WTC11 (cell line): Measurements from ENCODE around the gene PLPPR1. TPM values are rescaled to one million over a fixed set of nuclear protein-coding genes. Genes with fewer than 3 reads are reported as not detected.

Experiments used
- ATAC-seq: fragments of 200-7000 bp; cut with Tn5 transposase; 2 replicates; pipeline ENCODE4 v1.10.0; 2021; ENCODE audit warnings: mild to moderate bottlenecking, moderate library complexity
- CTCF ChIA-PET: fragments of 300-600 bp; sonication (Branson Sonifier 250); formaldehyde crosslinking; loops from one replicate; lab custom pipeline; 2021; ENCODE audit warnings: antibody characterized with exemption; lab: Charles Lee
- POLR2A ChIA-PET: fragments of 350-600 bp; sonication (Branson Sonifier 250); formaldehyde crosslinking; loops from one replicate; lab custom pipeline; 2021; ENCODE audit warnings: antibody characterized with exemption; lab: Charles Lee
- DNase-seq: peaks from one replicate; pipeline ENCODE4 v3.0.0; 2021; ENCODE audit warnings: low spot score
- H3K27ac Mint-ChIP-seq: 2 replicates; pipeline ENCODE4 v1.8.0; 2021; ENCODE audit warnings: mixed read lengths
- H3K27me3 Mint-ChIP-seq: 2 replicates; pipeline ENCODE4 v1.8.0; 2021; ENCODE audit warnings: low read depth, mild to moderate bottlenecking, moderate library complexity, mixed read lengths
- H3K36me3 Mint-ChIP-seq: 2 replicates; pipeline ENCODE4 v1.8.0; 2021; ENCODE audit warnings: mixed read lengths
- H3K4me1 Mint-ChIP-seq: 2 replicates; pipeline ENCODE4 v1.8.0; 2022; ENCODE audit warnings: mixed read lengths
- H3K4me3 Mint-ChIP-seq: 2 replicates; pipeline ENCODE4 v1.8.0; 2021; ENCODE audit warnings: mild to moderate bottlenecking, moderate library complexity, mixed read lengths
- H3K9me3 Mint-ChIP-seq: 2 replicates; pipeline ENCODE4 v1.8.0; 2021; ENCODE audit warnings: mixed read lengths
- CREB1 ChIP-seq: sonication (generic); formaldehyde crosslinking; IDR thresholded peaks from 2 replicates; pipeline ENCODE4 v1.8.0; 2023; ENCODE audit warnings: mild to moderate bottlenecking, missing genetic modification reagents
- ESRRA ChIP-seq: sonication (generic); formaldehyde crosslinking; IDR thresholded peaks from 2 replicates; pipeline ENCODE4 v1.8.1; 2022; ENCODE audit warnings: mild to moderate bottlenecking, missing genetic modification reagents, borderline replicate concordance
- ETV6 ChIP-seq: sonication (generic); formaldehyde crosslinking; IDR thresholded peaks from 2 replicates; pipeline ENCODE4 v1.8.1; 2022; ENCODE audit warnings: mild to moderate bottlenecking, missing genetic modification reagents
- FOXJ3 ChIP-seq: sonication (generic); formaldehyde crosslinking; IDR thresholded peaks from 2 replicates; pipeline ENCODE4 v1.9.0; 2021; ENCODE audit warnings: missing genetic modification reagents, mild to moderate bottlenecking, borderline replicate concordance
- HMGA2 ChIP-seq: fragments of 250-450 bp; sonication (Bioruptor Pico); IDR thresholded peaks from 2 replicates; pipeline ENCODE4 v1.4.0; 2021; ENCODE audit warnings: mild to moderate bottlenecking, moderate library complexity
- JUN ChIP-seq: sonication (generic); formaldehyde crosslinking; IDR thresholded peaks from 2 replicates; pipeline ENCODE4 v1.8.0; 2023; ENCODE audit warnings: mild to moderate bottlenecking, missing genetic modification reagents
- KAT7 ChIP-seq: sonication (generic); formaldehyde crosslinking; IDR thresholded peaks from 2 replicates; pipeline ENCODE4 v1.8.1; 2023; ENCODE audit warnings: missing genetic modification reagents, mild to moderate bottlenecking, borderline replicate concordance
- MXD4 ChIP-seq: fragments of 250-450 bp; sonication (Bioruptor Pico); IDR thresholded peaks from 2 replicates; pipeline ENCODE4 v1.8.0; 2021; ENCODE audit warnings: mild to moderate bottlenecking, moderate library complexity, borderline replicate concordance
- OVOL2 ChIP-seq: fragments of 250-450 bp; sonication (Bioruptor Pico); IDR thresholded peaks from 2 replicates; pipeline ENCODE4 v1.9.0; 2021; ENCODE audit warnings: mild to moderate bottlenecking, borderline replicate concordance
- PRRX2 ChIP-seq: fragments of 250-450 bp; sonication (Bioruptor Pico); IDR thresholded peaks from 2 replicates; pipeline ENCODE4 v1.8.0; 2021; ENCODE audit warnings: mild to moderate bottlenecking
- RELA ChIP-seq: sonication (generic); formaldehyde crosslinking; IDR thresholded peaks from 2 replicates; pipeline ENCODE4 v1.8.1; 2022; ENCODE audit warnings: missing genetic modification reagents, mild to moderate bottlenecking, borderline replicate concordance
- SMAD3 ChIP-seq: sonication (generic); formaldehyde crosslinking; IDR thresholded peaks from 2 replicates; pipeline ENCODE4 v1.8.0; 2022; ENCODE audit warnings: missing genetic modification reagents, mild to moderate bottlenecking, borderline replicate concordance
- SOX15 ChIP-seq: fragments of 250-450 bp; sonication (Bioruptor Pico); IDR thresholded peaks from 2 replicates; pipeline ENCODE4 v1.9.0; 2021; ENCODE audit warnings: mild to moderate bottlenecking
- SP1 ChIP-seq: sonication (generic); formaldehyde crosslinking; conservative IDR thresholded peaks from 2 replicates; pipeline ENCODE4 v1.8.1; 2022; ENCODE audit warnings: missing genetic modification reagents
- ZNF121 ChIP-seq: sonication (generic); formaldehyde crosslinking; IDR thresholded peaks from 2 replicates; pipeline ENCODE4 v1.8.0; 2023; ENCODE audit warnings: missing genetic modification reagents
- ZNF263 ChIP-seq: sonication (generic); formaldehyde crosslinking; IDR thresholded peaks from 2 replicates; pipeline ENCODE4 v1.8.1; 2022; ENCODE audit warnings: low read depth, mild to moderate bottlenecking, moderate library complexity, missing genetic modification reagents
- ZNF671 ChIP-seq: fragments of 250-450 bp; sonication (Bioruptor Pico); IDR thresholded peaks from 2 replicates; pipeline ENCODE4 v1.8.0; 2021; ENCODE audit warnings: mild to moderate bottlenecking
- total RNA-seq: library from RNA; stranded (reverse); gene quantifications from 3 replicates; pipeline ENCODE4 v1.2.3, GENCODE V29; 2021
- TF ChIP-seq, protein P1 (sequence below): sonication (generic); formaldehyde crosslinking; IDR thresholded peaks from 2 replicates; pipeline ENCODE4 v1.8.0; 2023; ENCODE audit warnings: missing genetic modification reagents
- TF ChIP-seq, protein P2 (sequence below): sonication (generic); formaldehyde crosslinking; IDR thresholded peaks from 2 replicates; pipeline ENCODE4 v1.8.1; 2023; ENCODE audit warnings: mild to moderate bottlenecking, missing genetic modification reagents, moderate library complexity
- TF ChIP-seq, protein P3 (sequence below): fragments of 250-450 bp; sonication (Bioruptor Pico); IDR thresholded peaks from 2 replicates; pipeline ENCODE4 v2.1.2; 2022; ENCODE audit warnings: mild to moderate bottlenecking, moderate library complexity
- TF ChIP-seq, protein P4 (sequence below): sonication (generic); formaldehyde crosslinking; IDR thresholded peaks from 2 replicates; pipeline ENCODE4 v1.8.0; 2022; ENCODE audit warnings: mild to moderate bottlenecking, missing genetic modification reagents
- TF ChIP-seq, protein P5 (sequence below): sonication (generic); formaldehyde crosslinking; IDR thresholded peaks from 2 replicates; pipeline ENCODE4 v1.8.1; 2022; ENCODE audit warnings: missing genetic modification reagents, borderline replicate concordance
- TF ChIP-seq, protein P6 (sequence below): fragments of 250-450 bp; sonication (Bioruptor Pico); IDR thresholded peaks from 2 replicates; pipeline ENCODE4 v1.9.0; 2021; ENCODE audit warnings: mild to moderate bottlenecking

The PLPPR1 gene
- total RNA-seq, 1 experiment from 2014 or later, result 1.5 TPM

DNA sequence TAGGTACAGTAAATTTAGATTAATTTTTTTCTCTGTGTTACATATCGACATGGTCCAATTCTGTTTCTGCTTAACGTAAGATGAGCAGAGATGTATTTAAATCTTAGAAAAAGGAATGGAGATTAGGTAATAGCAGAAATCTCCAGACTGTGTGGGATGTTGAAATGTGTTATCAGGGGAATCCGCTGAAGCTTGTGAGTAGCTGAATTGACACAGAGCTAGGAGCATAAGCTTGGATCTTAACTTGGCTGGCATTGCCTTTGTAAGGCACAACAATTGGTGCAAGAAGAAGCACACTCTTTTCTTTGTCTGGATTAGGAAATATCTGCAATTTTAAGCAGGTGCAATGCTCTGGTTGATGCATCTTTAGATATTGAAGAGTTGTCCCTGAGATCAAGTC, 53.1 kb downstream of the PLPPR1 start:
- Mint-ChIP-seq H3K36me3 (peaks cover 12% of the 10 kb centered on the region; the same call in 1 of the 2 replicates), H3K27me3 (peaks cover 2% of the 10 kb centered on the region), H3K9me3 (peaks cover 27% of the 10 kb centered on the region), H3K4me1 (peaks cover 33% of the 10 kb centered on the region), H3K4me3 (no peak overlapping the region), H3K27ac (no peak overlapping the region)
- CTCF ChIA-PET, result no interaction called here
- POLR2A ChIA-PET, result no interaction called here
- DNase-seq (no peak), ATAC-seq (no peak)
- TF ChIP-seq, protein P1, sequence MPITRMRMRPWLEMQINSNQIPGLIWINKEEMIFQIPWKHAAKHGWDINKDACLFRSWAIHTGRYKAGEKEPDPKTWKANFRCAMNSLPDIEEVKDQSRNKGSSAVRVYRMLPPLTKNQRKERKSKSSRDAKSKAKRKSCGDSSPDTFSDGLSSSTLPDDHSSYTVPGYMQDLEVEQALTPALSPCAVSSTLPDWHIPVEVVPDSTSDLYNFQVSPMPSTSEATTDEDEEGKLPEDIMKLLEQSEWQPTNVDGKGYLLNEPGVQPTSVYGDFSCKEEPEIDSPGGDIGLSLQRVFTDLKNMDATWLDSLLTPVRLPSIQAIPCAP (CRISPR knock-in tag), result no peak
- no peak for TF ChIP-seq OVOL2 (CRISPR knock-in tag)
- TF ChIP-seq, protein P2, sequence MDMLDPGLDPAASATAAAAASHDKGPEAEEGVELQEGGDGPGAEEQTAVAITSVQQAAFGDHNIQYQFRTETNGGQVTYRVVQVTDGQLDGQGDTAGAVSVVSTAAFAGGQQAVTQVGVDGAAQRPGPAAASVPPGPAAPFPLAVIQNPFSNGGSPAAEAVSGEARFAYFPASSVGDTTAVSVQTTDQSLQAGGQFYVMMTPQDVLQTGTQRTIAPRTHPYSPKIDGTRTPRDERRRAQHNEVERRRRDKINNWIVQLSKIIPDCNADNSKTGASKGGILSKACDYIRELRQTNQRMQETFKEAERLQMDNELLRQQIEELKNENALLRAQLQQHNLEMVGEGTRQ (CRISPR knock-in tag), result no peak
- no peak for TF ChIP-seq ZNF121 (CRISPR knock-in tag)
- no peak for TF ChIP-seq ESRRA (CRISPR knock-in tag)
- no peak for TF ChIP-seq SOX15 (CRISPR knock-in tag)
- TF ChIP-seq ZNF671 (CRISPR knock-in tag), result no peak
- TF ChIP-seq SMAD3 (CRISPR knock-in tag), result no peak
- TF ChIP-seq, protein P3, sequence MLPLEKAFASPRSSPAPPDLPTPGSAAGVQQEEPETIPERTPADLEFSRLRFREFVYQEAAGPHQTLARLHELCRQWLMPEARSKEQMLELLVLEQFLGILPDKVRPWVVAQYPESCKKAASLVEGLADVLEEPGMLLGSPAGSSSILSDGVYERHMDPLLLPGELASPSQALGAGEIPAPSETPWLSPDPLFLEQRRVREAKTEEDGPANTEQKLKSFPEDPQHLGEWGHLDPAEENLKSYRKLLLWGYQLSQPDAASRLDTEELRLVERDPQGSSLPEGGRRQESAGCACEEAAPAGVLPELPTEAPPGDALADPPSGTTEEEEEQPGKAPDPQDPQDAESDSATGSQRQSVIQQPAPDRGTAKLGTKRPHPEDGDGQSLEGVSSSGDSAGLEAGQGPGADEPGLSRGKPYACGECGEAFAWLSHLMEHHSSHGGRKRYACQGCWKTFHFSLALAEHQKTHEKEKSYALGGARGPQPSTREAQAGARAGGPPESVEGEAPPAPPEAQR (CRISPR knock-in tag), result no peak

DNA sequence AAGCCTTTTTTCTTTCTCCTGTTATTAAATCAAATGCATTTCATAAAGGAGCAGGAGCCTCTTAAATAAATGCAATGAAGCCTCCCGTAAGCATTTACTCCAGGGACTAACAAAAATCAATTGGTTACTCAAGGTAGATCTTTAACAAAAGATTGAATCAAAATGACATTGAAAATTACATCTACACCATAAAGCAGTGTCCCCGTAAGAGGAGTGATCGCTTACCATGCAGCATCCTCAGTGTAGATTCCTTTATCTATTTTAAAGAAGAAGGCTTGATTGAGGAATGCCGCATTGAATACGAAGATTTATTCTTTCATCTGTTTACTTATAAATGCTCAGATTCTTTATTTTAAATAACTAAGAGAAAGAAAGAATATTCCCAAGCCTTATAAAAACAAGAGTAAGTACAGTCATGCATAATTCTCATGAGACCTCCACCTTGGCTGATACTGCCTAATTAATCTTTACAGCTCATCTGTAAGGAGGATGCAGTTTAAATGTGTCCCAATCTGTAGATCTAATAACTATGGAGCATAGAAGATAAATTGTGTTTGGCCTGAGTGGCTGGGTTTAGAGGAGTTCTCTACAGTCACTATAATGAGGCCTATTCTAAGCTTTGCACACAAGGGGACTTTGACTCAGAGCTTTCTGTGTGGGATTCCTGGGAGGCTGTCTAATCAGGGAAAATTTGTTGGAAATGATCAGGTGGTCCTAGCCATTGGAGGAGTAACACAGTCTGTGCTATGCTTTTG, 55.1 kb downstream of the PLPPR1 start:
- peak; percentile 56 for ATAC-seq
- peaks cover 17% of the 10 kb centered on the region for H3K9me3 Mint-ChIP-seq
- H3K27me3 Mint-ChIP-seq, result no peaks in the 10 kb centered on the region; the same call in 1 of the 2 replicates
- H3K4me3 Mint-ChIP-seq, result no peak overlapping the region
- H3K36me3 Mint-ChIP-seq, result peaks cover 9% of the 10 kb centered on the region; the same call in 1 of the 2 replicates
- no peak overlapping the region for H3K27ac Mint-ChIP-seq
- TF ChIP-seq CREB1 (CRISPR knock-in tag), result no peak
- no peak for TF ChIP-seq FOXJ3 (CRISPR knock-in tag)
- TF ChIP-seq MXD4 (CRISPR knock-in tag), result no peak
- TF ChIP-seq, protein P4, sequence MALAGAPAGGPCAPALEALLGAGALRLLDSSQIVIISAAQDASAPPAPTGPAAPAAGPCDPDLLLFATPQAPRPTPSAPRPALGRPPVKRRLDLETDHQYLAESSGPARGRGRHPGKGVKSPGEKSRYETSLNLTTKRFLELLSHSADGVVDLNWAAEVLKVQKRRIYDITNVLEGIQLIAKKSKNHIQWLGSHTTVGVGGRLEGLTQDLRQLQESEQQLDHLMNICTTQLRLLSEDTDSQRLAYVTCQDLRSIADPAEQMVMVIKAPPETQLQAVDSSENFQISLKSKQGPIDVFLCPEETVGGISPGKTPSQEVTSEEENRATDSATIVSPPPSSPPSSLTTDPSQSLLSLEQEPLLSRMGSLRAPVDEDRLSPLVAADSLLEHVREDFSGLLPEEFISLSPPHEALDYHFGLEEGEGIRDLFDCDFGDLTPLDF (CRISPR knock-in tag), result no peak
- TF ChIP-seq, protein P5, sequence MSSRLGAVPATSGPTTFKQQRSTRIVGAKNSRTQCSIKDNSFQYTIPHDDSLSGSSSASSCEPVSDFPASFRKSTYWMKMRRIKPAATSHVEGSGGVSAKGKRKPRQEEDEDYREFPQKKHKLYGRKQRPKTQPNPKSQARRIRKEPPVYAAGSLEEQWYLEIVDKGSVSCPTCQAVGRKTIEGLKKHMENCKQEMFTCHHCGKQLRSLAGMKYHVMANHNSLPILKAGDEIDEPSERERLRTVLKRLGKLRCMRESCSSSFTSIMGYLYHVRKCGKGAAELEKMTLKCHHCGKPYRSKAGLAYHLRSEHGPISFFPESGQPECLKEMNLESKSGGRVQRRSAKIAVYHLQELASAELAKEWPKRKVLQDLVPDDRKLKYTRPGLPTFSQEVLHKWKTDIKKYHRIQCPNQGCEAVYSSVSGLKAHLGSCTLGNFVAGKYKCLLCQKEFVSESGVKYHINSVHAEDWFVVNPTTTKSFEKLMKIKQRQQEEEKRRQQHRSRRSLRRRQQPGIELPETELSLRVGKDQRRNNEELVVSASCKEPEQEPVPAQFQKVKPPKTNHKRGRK (CRISPR knock-in tag), result no peak
- no peak for DNase-seq
- H3K4me1 Mint-ChIP-seq, result peaks cover 34% of the 10 kb centered on the region
- CTCF ChIA-PET, result interaction anchor here (0.6 kb wide), 1 partner anchor 9 kb away, joined by 3 read pairs; no protein-coding TSS in a partner anchor
- POLR2A ChIA-PET, result no interaction called here

DNA sequence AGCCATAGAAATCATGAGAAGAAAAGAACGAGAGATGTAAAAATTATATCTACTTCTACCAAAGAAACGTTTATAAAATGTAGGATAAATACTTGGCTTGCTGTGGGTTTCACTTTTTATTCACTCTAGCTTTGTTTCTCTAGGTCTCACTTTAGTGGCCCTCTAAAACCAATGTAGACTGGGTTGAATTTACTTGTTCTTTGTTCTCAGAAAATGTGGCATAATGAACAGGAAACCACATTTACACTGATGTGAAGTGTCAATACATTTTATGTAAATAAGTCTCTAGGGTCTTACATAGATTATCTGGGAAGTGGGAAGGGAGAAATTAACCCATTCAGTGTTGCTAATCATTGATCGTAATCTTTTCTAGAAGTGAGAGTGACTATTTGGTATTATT, 58.9 kb downstream of the PLPPR1 start:
- DNase-seq, result no peak
- Mint-ChIP-seq H3K4me1 (peaks cover 38% of the 10 kb centered on the region), H3K27ac (0 out of 2 replicates have a peak overlapping the region, but pooled peaks have one; percentile 20), H3K27me3 (no peaks in the 10 kb centered on the region; the same call in 1 of the 2 replicates), H3K36me3 (no peaks in the 10 kb centered on the region), H3K9me3 (peaks cover 9% of the 10 kb centered on the region), H3K4me3 (no peak overlapping the region)
- no peak for ATAC-seq
- POLR2A ChIA-PET, result no interaction called here
- CTCF ChIA-PET, result no interaction called here
- no peak for TF ChIP-seq ZNF263
- TF ChIP-seq SP1 (CRISPR knock-in tag), result no peak
- TF ChIP-seq, protein P3 (CRISPR knock-in tag), result no peak
- no peak for TF ChIP-seq HMGA2
- TF ChIP-seq, protein P6, sequence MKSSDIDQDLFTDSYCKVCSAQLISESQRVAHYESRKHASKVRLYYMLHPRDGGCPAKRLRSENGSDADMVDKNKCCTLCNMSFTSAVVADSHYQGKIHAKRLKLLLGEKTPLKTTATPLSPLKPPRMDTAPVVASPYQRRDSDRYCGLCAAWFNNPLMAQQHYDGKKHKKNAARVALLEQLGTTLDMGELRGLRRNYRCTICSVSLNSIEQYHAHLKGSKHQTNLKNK, result no peak
- TF ChIP-seq ZNF671 (CRISPR knock-in tag), result no peak
- no peak for TF ChIP-seq JUN (CRISPR knock-in tag)
- no peak for TF ChIP-seq KAT7 (CRISPR knock-in tag)
- no peak for TF ChIP-seq ETV6
- TF ChIP-seq PRRX2 (CRISPR knock-in tag), result no peak
- no peak for TF ChIP-seq RELA (CRISPR knock-in tag)
